Right lobe of liver (tissue), 4 donors: ENCODE results near the gene PCNX3.
"Not testable (repeated sequence)": the region's sequence is repeated elsewhere in the genome, so short reads cannot be mapped to it uniquely, and the experiment has no call there.

Experiments
- CTCF ChIP-seq, 4 donors: fragments of 200-600 bp in 3 of 4; fragments of 450-650 bp in 1 of 4; IDR thresholded peaks; one replicate each; pipeline versions ENCODE4 v1.5.1 to v1.8.0; 2016 to 2022; ENCODE audit warnings: antibody characterized with exemption in 4 of 4, mild to moderate bottlenecking in 2 of 4
- POLR2A ChIP-seq: fragments of 450-650 bp; IDR thresholded peaks from one replicate; pipeline ENCODE4 v1.6.1; 2017; ENCODE audit warnings: antibody characterized with exemption, mild to moderate bottlenecking
- donor health status: DM: no; HTN: no; CAD: no.
- donor health status: DM: no; HTN: no; CAD: no.
- donor health status: DM: no; HTN: yes; CAD: no.

GRCh38 chr11:65660908-65661307 lies 45.3 kb downstream of the PCNX3 start:
- TF ChIP-seq CTCF (IDR thresholded peaks at IDR 0.05); POLR2A: not testable (repeated sequence)
